Endothelial cell of umbilical vein (primary cell): ENCODE results near the gene EFEMP1. TPM values are rescaled to one million over a fixed set of nuclear protein-coding genes. Genes with fewer than 3 reads are reported as not detected.

ENCODE experiments used
- BruUV-seq: library from RNA; stranded (reverse); fragments of 400-500 nt; replicated peaks from 2 replicates; lab custom pipeline; 2021; lab: Mats Ljungman, UMichigan
- CTCF ChIA-PET: fragments of 300-600, 350-600 bp; sonication (Branson Sonifier 250); formaldehyde crosslinking; loops from one replicate; lab custom pipeline; 2021; ENCODE audit warnings: antibody characterized with exemption, inconsistent platforms; lab: Charles Lee
- POLR2A ChIA-PET: fragments of 300-600, 350-600 bp; sonication (Branson Sonifier 250); formaldehyde crosslinking; loops from one replicate; lab custom pipeline; 2021; ENCODE audit warnings: antibody characterized with exemption, inconsistent platforms; lab: Charles Lee
- DNase-seq: peaks from one replicate; pipeline ENCODE4 v3.0.0-alpha.2; 2011; ENCODE audit warnings: low read depth, low spot score
- FAIRE-seq: peaks from 2 replicates; lab custom pipeline; 2011; peaks lifted over from hg19 to GRCh38; lab: Jason Lieb, UNC
- H2AFZ ChIP-seq: 2 replicates; pipeline ENCODE4 v1.6.0; 2012; ENCODE audit warnings: low read depth, low read length, control low read depth, inconsistent platforms
- H3K27ac ChIP-seq: 2 replicates; pipeline ENCODE4 v1.5.1; 2011; ENCODE audit warnings: low read depth, mild to moderate bottlenecking, control low read depth, low read length, moderate library complexity; ENCODE audit not compliant: insufficient read depth
- H3K27me3 ChIP-seq, 2 experiments: 2 replicates each; pipeline versions ENCODE4 v1.6.0 to v1.6.1; 2011; ENCODE audit warnings: low read length in 2 of 2, mixed read lengths in 1 of 2; ENCODE audit not compliant: control insufficient read depth in 2 of 2, insufficient read depth in 2 of 2
- H3K36me3 ChIP-seq, 2 experiments: 2 replicates in 1 of 2; 3 replicates in 1 of 2; pipeline ENCODE4 v1.5.1; 2011; ENCODE audit warnings: low read length in 2 of 2, mild to moderate bottlenecking in 1 of 2, moderate library complexity in 1 of 2; ENCODE audit not compliant: control insufficient read depth in 2 of 2, insufficient read depth in 2 of 2; ENCODE audit errors: extremely low read depth in 1 of 2
- H3K4me1 ChIP-seq: 3 replicates; pipeline ENCODE4 v1.5.1; 2011; ENCODE audit warnings: mild to moderate bottlenecking, low read length; ENCODE audit not compliant: control insufficient read depth, insufficient read depth; ENCODE audit errors: extremely low read depth
- H3K4me2 ChIP-seq: 2 replicates; pipeline ENCODE4 v1.6.1; 2011; ENCODE audit warnings: low read length, control low read depth, mixed read lengths; ENCODE audit not compliant: insufficient read depth
- H3K4me3 ChIP-seq, 3 experiments: fragments of 200-600 bp in 1 of 3; sonication (generic), shearing (Covaris generic) in 1 of 3; replicated peaks in 1 of 3; 2 replicates each; pipeline ENCODE4 v1.5.1; 2011 to 2016; ENCODE audit warnings: control low read depth in 3 of 3, low read length in 3 of 3, mild to moderate bottlenecking in 2 of 3, inconsistent platforms in 1 of 3, low read depth in 1 of 3, moderate library complexity in 1 of 3; ENCODE audit not compliant: insufficient read depth in 1 of 3
- H3K79me2 ChIP-seq: 2 replicates; pipeline ENCODE4 v1.6.0; 2012; ENCODE audit warnings: low read length, inconsistent platforms; ENCODE audit not compliant: control insufficient read depth, insufficient read depth
- H3K9ac ChIP-seq: replicated peaks from 2 replicates; pipeline ENCODE3; 2011; ENCODE audit warnings: low read length, control low read depth; ENCODE audit not compliant: insufficient read depth; ENCODE audit errors: extremely low read depth
- H3K9me1 ChIP-seq: replicated peaks from 3 replicates; pipeline ENCODE4 v1.6.0; 2011; ENCODE audit warnings: mild to moderate bottlenecking, low read length; ENCODE audit not compliant: control insufficient read depth, insufficient read depth; ENCODE audit errors: extremely low read depth
- H3K9me3 ChIP-seq: replicated peaks from 2 replicates; pipeline ENCODE4 v1.5.1; 2012; ENCODE audit warnings: low read length, inconsistent platforms; ENCODE audit not compliant: control insufficient read depth, insufficient read depth
- H4K20me1 ChIP-seq: replicated peaks from 2 replicates; pipeline ENCODE3; 2011; ENCODE audit warnings: mild to moderate bottlenecking, low read length; ENCODE audit not compliant: control insufficient read depth, insufficient read depth; ENCODE audit errors: extremely low read depth
- EZH2 ChIP-seq: IDR thresholded peaks from 2 replicates; pipeline ENCODE4 v1.6.1; 2012; ENCODE audit warnings: borderline replicate concordance, low read depth, mild to moderate bottlenecking, moderate library complexity, low read length, inconsistent platforms; ENCODE audit not compliant: severe bottlenecking
- FOS ChIP-seq: IDR thresholded peaks from 2 replicates; pipeline ENCODE4 v1.6.1; 2011; ENCODE audit warnings: mild to moderate bottlenecking, low read length, moderate library complexity, borderline replicate concordance; ENCODE audit not compliant: insufficient read depth
- GATA2 ChIP-seq: IDR thresholded peaks from 2 replicates; pipeline ENCODE4 v1.7.0; 2011; ENCODE audit warnings: low read depth, mild to moderate bottlenecking, moderate library complexity, mixed read lengths, low read length; ENCODE audit not compliant: insufficient read length, insufficient read depth
- JUN ChIP-seq: IDR thresholded peaks from 2 replicates; pipeline ENCODE4 v1.6.1; 2011; ENCODE audit warnings: borderline replicate concordance, low read depth; ENCODE audit not compliant: insufficient read length, insufficient read depth
- MYC ChIP-seq: IDR thresholded peaks from one replicate; pipeline ENCODE4 v1.6.1; 2011; ENCODE audit warnings: mild to moderate bottlenecking, low read depth, low read length
- POLR2A ChIP-seq: IDR thresholded peaks from 2 replicates; pipeline ENCODE4 v1.6.1; 2012; ENCODE audit warnings: low read depth, mild to moderate bottlenecking, control low read depth, low read length
- POLR2AphosphoS5 ChIP-seq: IDR thresholded peaks from 2 replicates; pipeline ENCODE4 v1.6.1; 2012; ENCODE audit warnings: low read depth, mild to moderate bottlenecking, control low read depth, low read length, moderate library complexity; ENCODE audit not compliant: insufficient read depth
- dilution Hi-C: fragments of 300-500 bp; cut with MboI; formaldehyde crosslinking; loops from one replicate; pipeline ENCODE4 v1.15.0; 2019; ENCODE audit warnings: low sequenced_read_pairs; ENCODE audit not compliant: extremely low pct_ligation_motif_present
- intact Hi-C: fragments of 100-400 bp; cut with micrococcal nuclease; formaldehyde crosslinking; loops from one replicate; pipeline ENCODE4 v1.10.0; 2022
- polyA plus RNA-seq, 4 experiments: library from polyadenylated mRNA; depleted of rRNA in 3 of 4; stranded (reverse) in 3 of 4; unstranded in 1 of 4; fragments of >200 nt; gene quantifications; 2 replicates each; pipeline versions ENCODE4 v1.2.1 to v1.2.3, GENCODE V29; 2011 to 2012; ENCODE audit warnings: missing spikeins in 1 of 4
- total RNA-seq: library from RNA; stranded (reverse); gene quantifications from 2 replicates; pipeline ENCODE4 v1.2.3, GENCODE V29; 2021
- TF ChIP-seq, protein P1 (sequence below), 2 donors: IDR thresholded peaks; 1 replicate in 1 of 2; 2 replicates in 1 of 2; pipeline ENCODE4 v1.5.1; 2011; ENCODE audit warnings: low read length in 2 of 2, mild to moderate bottlenecking in 2 of 2, moderate library complexity in 2 of 2, control low read depth in 1 of 2, inconsistent platforms in 1 of 2, low read depth in 1 of 2; ENCODE audit not compliant: insufficient read depth in 1 of 2; ENCODE audit errors: extremely low read depth in 1 of 2
- TF ChIP-seq, protein P2 (sequence below): IDR thresholded peaks from 2 replicates; pipeline ENCODE4 v1.6.1; 2011; ENCODE audit not compliant: insufficient read depth, insufficient read length

EFEMP1 gene
- total and polyA plus RNA-seq, 2 donors (not counting 3 experiments of a cell fraction or from before 2014, with no cell fraction given) = 2,981 to 11,813 TPM

DNA sequence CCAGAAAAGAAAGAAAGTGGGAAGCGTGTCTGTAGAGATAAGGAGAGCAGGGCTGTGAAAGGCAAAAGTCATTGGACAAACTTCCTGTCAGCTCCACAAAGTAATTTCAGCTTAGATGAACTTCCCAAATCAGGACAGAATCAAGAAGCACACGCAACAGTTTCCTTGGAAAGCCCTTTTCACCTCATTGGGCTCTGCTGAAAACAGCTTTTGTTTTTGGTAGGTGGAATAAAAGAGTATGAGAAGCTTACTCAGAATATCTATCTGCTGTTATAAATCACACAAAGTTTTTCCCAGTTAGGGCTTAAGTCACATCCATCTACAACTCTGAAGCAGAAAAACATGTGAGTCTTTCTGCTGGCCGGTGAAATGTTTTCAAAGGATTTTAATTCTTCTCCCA, 42.4 kb upstream of the EFEMP1 start:
- POLR2A ChIA-PET = interaction anchor here (1.1 to 4.3 kb wide), 8 partner anchors 21 to 107 kb away, joined by 3 to 40 read pairs (median 10); partner anchors contain the start of gene EFEMP1
- peak overlapping the region; percentile 70 for H3K9ac ChIP-seq
- no peaks in the 10 kb centered on the region for H3K36me3 ChIP-seq
- H4K20me1 ChIP-seq = no peaks in the 10 kb centered on the region
- DNase-seq = peak; percentile 99
- dilution Hi-C loops = no loop called here
- TF ChIP-seq POLR2A (peak; percentile 83), GATA2 (peak; percentile 99), FOS (peak; percentile 10), MYC (no peak), POLR2AphosphoS5 (peak; percentile 93), JUN (peak; percentile 81), EZH2 (no peak)
- TF ChIP-seq, protein P1, sequence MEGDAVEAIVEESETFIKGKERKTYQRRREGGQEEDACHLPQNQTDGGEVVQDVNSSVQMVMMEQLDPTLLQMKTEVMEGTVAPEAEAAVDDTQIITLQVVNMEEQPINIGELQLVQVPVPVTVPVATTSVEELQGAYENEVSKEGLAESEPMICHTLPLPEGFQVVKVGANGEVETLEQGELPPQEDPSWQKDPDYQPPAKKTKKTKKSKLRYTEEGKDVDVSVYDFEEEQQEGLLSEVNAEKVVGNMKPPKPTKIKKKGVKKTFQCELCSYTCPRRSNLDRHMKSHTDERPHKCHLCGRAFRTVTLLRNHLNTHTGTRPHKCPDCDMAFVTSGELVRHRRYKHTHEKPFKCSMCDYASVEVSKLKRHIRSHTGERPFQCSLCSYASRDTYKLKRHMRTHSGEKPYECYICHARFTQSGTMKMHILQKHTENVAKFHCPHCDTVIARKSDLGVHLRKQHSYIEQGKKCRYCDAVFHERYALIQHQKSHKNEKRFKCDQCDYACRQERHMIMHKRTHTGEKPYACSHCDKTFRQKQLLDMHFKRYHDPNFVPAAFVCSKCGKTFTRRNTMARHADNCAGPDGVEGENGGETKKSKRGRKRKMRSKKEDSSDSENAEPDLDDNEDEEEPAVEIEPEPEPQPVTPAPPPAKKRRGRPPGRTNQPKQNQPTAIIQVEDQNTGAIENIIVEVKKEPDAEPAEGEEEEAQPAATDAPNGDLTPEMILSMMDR (IDR thresholded peaks at IDR 0.05; ENCODE audit: extremely low read depth in 1 of 2, insufficient read depth in 1 of 2, low read depth in 1 of 2, low read length in 2 of 2) = no peak
- TF ChIP-seq, protein P2, sequence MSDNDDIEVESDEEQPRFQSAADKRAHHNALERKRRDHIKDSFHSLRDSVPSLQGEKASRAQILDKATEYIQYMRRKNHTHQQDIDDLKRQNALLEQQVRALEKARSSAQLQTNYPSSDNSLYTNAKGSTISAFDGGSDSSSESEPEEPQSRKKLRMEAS = no peak
- peak overlapping the region; percentile 97 for H3K27ac ChIP-seq
- no peaks in the 10 kb centered on the region for H3K9me3 ChIP-seq
- no peak overlapping the region for H3K4me3 ChIP-seq
- H3K9me1 ChIP-seq = no peaks in the 10 kb centered on the region
- no peaks in the 10 kb centered on the region for H3K27me3 ChIP-seq
- H3K4me2 ChIP-seq = peak overlapping the region; percentile 6
- intact Hi-C loops = loop anchor here (1.0 kb wide), 6 partner anchors 20 to 166 kb away; no protein-coding TSS in a partner anchor
- H2AFZ ChIP-seq = no peak overlapping the region
- FAIRE-seq = peak; percentile 89
- H3K4me1 ChIP-seq = peaks cover 55% of the 10 kb centered on the region
- CTCF ChIA-PET = interaction anchor here (1.0 to 4.6 kb wide), 9 partner anchors 11 to 194 kb away, joined by 3 to 38 read pairs (median 11); partner anchors contain the start of gene EFEMP1
- peaks cover 2% of the 10 kb centered on the region for H3K79me2 ChIP-seq
- BruUV-seq = no TSS peak
